Natural killer cell (primary cell): ENCODE measurements around the gene SURF4. TPM values are rescaled to one million over a fixed set of nuclear protein-coding genes. Genes with fewer than 3 reads are reported as not detected.
A peak's percentile ranks its signal among the peaks of the same experiment; 100 is the strongest.
"Not testable (repeated sequence)": the region's sequence is repeated elsewhere in the genome, so short reads cannot be mapped to it uniquely, and the experiment has no call there.

Source experiments
- ATAC-seq, 3 donors: fragments of 150-1000 bp in 2 of 3; fragments of 200-7000 bp in 1 of 3; cut with Tn5 transposase; 1 replicate in 1 of 3; 2 replicates in 2 of 3; pipeline ENCODE4 v1.10.0; 2021; ENCODE audit warnings: mild to moderate bottlenecking in 2 of 3, moderate library complexity in 2 of 3
- DNase-seq, 2 donors: peaks; one replicate each; pipeline versions ENCODE4 v3.0.0 to v3.0.0-alpha.2; 2013 to 2021; ENCODE audit warnings: mixed read lengths in 1 of 2
- H3K27ac ChIP-seq: one replicate; pipeline ENCODE4 v1.5.1; 2013; ENCODE audit warnings: mild to moderate bottlenecking, low read length
- H3K27me3 ChIP-seq: one replicate; pipeline ENCODE4 v1.6.1; 2013; ENCODE audit warnings: low read length; ENCODE audit not compliant: control insufficient read depth, insufficient read depth
- H3K36me3 ChIP-seq: one replicate; pipeline ENCODE4 v1.6.1; 2013; ENCODE audit warnings: low read length; ENCODE audit not compliant: control insufficient read depth, insufficient read depth
- H3K4me1 ChIP-seq: one replicate; pipeline ENCODE4 v1.6.1; 2013; ENCODE audit warnings: low read length; ENCODE audit not compliant: control insufficient read depth, insufficient read depth
- H3K4me3 ChIP-seq: one replicate; pipeline ENCODE4 v1.5.1; 2013; ENCODE audit warnings: low read length
- H3K9me3 ChIP-seq: one replicate; pipeline ENCODE4 v1.6.1; 2013; ENCODE audit warnings: low read length; ENCODE audit not compliant: control insufficient read depth, insufficient read depth
- H3K27ac Mint-ChIP-seq, 2 donors: one replicate each; pipeline ENCODE4 v1.8.0; 2022; ENCODE audit warnings: mild to moderate bottlenecking in 2 of 2, mixed read lengths in 2 of 2, moderate library complexity in 1 of 2
- H3K27me3 Mint-ChIP-seq, 2 donors: one replicate each; pipeline ENCODE4 v1.8.0; 2022; ENCODE audit warnings: low read depth in 2 of 2, mixed read lengths in 2 of 2
- H3K36me3 Mint-ChIP-seq: one replicate; pipeline ENCODE4 v1.8.0; 2022; ENCODE audit warnings: mixed read lengths
- H3K4me1 Mint-ChIP-seq, 2 donors: one replicate each; pipeline ENCODE4 v1.8.0; 2022; ENCODE audit warnings: mixed read lengths in 2 of 2
- H3K4me3 Mint-ChIP-seq: one replicate; pipeline ENCODE4 v1.8.0; 2022; ENCODE audit warnings: mild to moderate bottlenecking, moderate library complexity, mixed read lengths
- H3K9me3 Mint-ChIP-seq, 2 donors: one replicate each; pipeline ENCODE4 v1.8.0; 2022; ENCODE audit warnings: mixed read lengths in 2 of 2
- CTCF ChIP-seq: fragments of 200-600 bp; IDR thresholded peaks from one replicate; pipeline ENCODE4 v1.8.0; 2022; ENCODE audit warnings: antibody characterized with exemption
- WGBS: methylation state at CpG from one replicate; pipeline ENCODE4 v1.1.7; 2013; ENCODE audit warnings: missing lambda C conversion rate; ENCODE audit not compliant: insufficient coverage; 5-methylcytosine and 5-hydroxymethylcytosine counted together
- intact Hi-C: fragments of 100-400 bp; cut with micrococcal nuclease; formaldehyde crosslinking; loops from one replicate; pipeline ENCODE4 v1.14.2; 2022
- total RNA-seq, 4 donors: library from RNA; stranded (reverse); fragments of 120-200 nt in 1 of 4; gene quantifications; one replicate each; pipeline versions ENCODE4 v1.2.3 to v1.2.4, GENCODE V29; 2013 to 2022

The SURF4 gene
- total RNA-seq, 3 donors from 2014 or later (not counting 1 experiment from before 2014, with no cell fraction given): 111 to 135 (median 114) TPM

GRCh38 chr9:133379153-133380086, 3.6 kb upstream of the SURF4 start:
- Histone ChIP-seq H3K27me3 (no peaks in the 10 kb centered on the region), H3K27ac (no peak overlapping the region), H3K9me3 (no peaks in the 10 kb centered on the region), H3K4me3 (no peak overlapping the region), H3K36me3 (no peaks in the 10 kb centered on the region), H3K4me1 (peaks cover 17% of the 10 kb centered on the region)
- H3K4me1 Mint-ChIP-seq: peaks cover 8 to 12% of the 10 kb centered on the region in 2 donors
- H3K9me3 Mint-ChIP-seq: no peaks in the 10 kb centered on the region
- 96% methylated on average over 11 of the region's 14 CpGs for WGBS
- DNase-seq (no peak), ATAC-seq (no peak)
- H3K27ac Mint-ChIP-seq: no peak overlapping the region
- no peaks in the 10 kb centered on the region for H3K27me3 Mint-ChIP-seq
- no peak for TF ChIP-seq CTCF
- intact Hi-C loops: loop anchor here (10.0 kb wide), 1 partner anchor 195 kb away; no protein-coding TSS in a partner anchor
- H3K4me3 Mint-ChIP-seq: no peak overlapping the region
- no peaks in the 10 kb centered on the region for H3K36me3 Mint-ChIP-seq

GRCh38 chr9:133378408-133378962, 2.6 kb upstream of the SURF4 start:
- 88% methylated on average over 1 of the region's 1 CpG for WGBS
- H3K9me3 Mint-ChIP-seq: no peaks in the 10 kb centered on the region
- no peak overlapping the region for H3K27ac ChIP-seq

GRCh38 chr9:133377721-133378216, 1.9 kb upstream of the SURF4 start:
- ATAC-seq: no peak
- intact Hi-C loops: loop anchor here (2.0 to 10.0 kb wide), 2 partner anchors 41 to 193 kb away; partner anchors contain the start of gene SURF6
- Mint-ChIP-seq H3K27me3 (no peaks in the 10 kb centered on the region), H3K27ac (no peak overlapping the region), H3K36me3 (no peaks in the 10 kb centered on the region), H3K4me3 (no peak overlapping the region), H3K9me3 (no peaks in the 10 kb centered on the region), H3K4me1 (peaks cover 10 to 16% of the 10 kb centered on the region in 2 donors)
- WGBS: 86% methylated on average over 5 of the region's 6 CpGs
- H3K4me1 ChIP-seq: peaks cover 29% of the 10 kb centered on the region
- peaks cover 4% of the 10 kb centered on the region for H3K36me3 ChIP-seq
- H3K27me3 ChIP-seq: no peaks in the 10 kb centered on the region
- H3K27ac ChIP-seq: no peak overlapping the region
- TF ChIP-seq CTCF: no peak
- H3K4me3 ChIP-seq: no peak overlapping the region
- H3K9me3 ChIP-seq: no peaks in the 10 kb centered on the region
- DNase-seq: no peak

More at GRCh38 chr9:133378408-133378962, 2.6 kb upstream of the SURF4 start:
- H3K4me3 Mint-ChIP-seq: peak overlapping the region; percentile 5
- Histone ChIP-seq H3K9me3 (no peaks in the 10 kb centered on the region), H3K27me3 (no peaks in the 10 kb centered on the region), H3K36me3 (no peaks in the 10 kb centered on the region), H3K4me1 (peaks cover 24% of the 10 kb centered on the region), H3K4me3 (no peak overlapping the region)
- intact Hi-C loops: loop anchor here (10.0 kb wide), 1 partner anchor 194 kb away; no protein-coding TSS in a partner anchor
- H3K36me3 Mint-ChIP-seq: no peaks in the 10 kb centered on the region
- no peaks in the 10 kb centered on the region for H3K27me3 Mint-ChIP-seq
- no peak for TF ChIP-seq CTCF
- H3K27ac Mint-ChIP-seq: no peak overlapping the region
- no peak for DNase-seq
- H3K4me1 Mint-ChIP-seq: peaks cover 10 to 14% of the 10 kb centered on the region in 2 donors
- no peak for ATAC-seq

DNA sequence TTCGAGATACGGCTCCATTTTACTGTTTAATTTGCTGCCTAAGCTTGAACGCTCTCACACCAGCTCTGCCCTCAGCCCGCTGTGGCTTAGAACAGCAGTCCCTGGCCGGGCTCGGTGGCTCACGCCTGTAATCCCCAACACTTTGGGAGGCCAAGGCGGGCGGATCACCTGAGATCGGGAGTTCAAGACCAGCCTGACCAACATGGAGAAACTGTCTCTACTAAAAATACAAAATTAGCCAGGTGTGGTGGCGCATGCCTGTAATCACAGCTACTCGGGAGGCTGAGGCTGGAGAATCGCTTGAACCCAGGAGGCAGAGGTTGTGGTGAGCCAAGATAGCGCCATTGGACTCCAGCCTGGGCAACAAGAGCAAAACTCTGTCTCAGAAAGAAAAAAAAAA, 1.4 kb upstream of the SURF4 start:
- ATAC-seq, H3K27me3 ChIP-seq, H3K27me3 Mint-ChIP-seq, H3K4me3 ChIP-seq, DNase-seq, H3K27ac ChIP-seq, H3K36me3 Mint-ChIP-seq, H3K36me3 ChIP-seq, H3K9me3 ChIP-seq, H3K27ac Mint-ChIP-seq, H3K9me3 Mint-ChIP-seq: not testable (repeated sequence)
- H3K4me1 Mint-ChIP-seq: peaks cover 15 to 21% of the 10 kb centered on the region in 2 donors
- intact Hi-C loops: loop anchor here (2.0 to 10.0 kb wide), 2 partner anchors 40 to 192 kb away; partner anchors contain the start of gene SURF6
- 90% methylated on average over 14 of the region's 14 CpGs for WGBS
- peak overlapping the region; percentile 76 for H3K4me3 Mint-ChIP-seq
- H3K4me1 ChIP-seq: peaks cover 34% of the 10 kb centered on the region
